Measurements from ENCODE around the gene TIMM44. TPM values are rescaled to one million over a fixed set of nuclear protein-coding genes. Genes with fewer than 3 reads are reported as not detected.
"Not testable (repeated sequence)": the region's sequence is repeated elsewhere in the genome, so short reads cannot be mapped to it uniquely, and the experiment has no call there.

The TIMM44 gene
- polyA plus RNA-seq, 4 donors: 31.1 to 61.0 (median 42.3) TPM

- no peak for DNase-seq (ENCODE audit: low read depth in 4 of 4, low spot score in 3 of 4)
Measured at GRCh38 chr19:7953060-7953459, 9.6 kb upstream of the TIMM44 start.

- DNase-seq (ENCODE audit: low read depth in 4 of 4, low spot score in 3 of 4): no peak
Measured at GRCh38 chr19:7947939-7948338, 4.5 kb upstream of the TIMM44 start.

GRCh38 chr19:7944177-7944761 is 803 bp upstream of the TIMM44 start:
- peak; percentile 81 to 89 (median 86) for DNase-seq (ENCODE audit: low read depth in 4 of 4, low spot score in 3 of 4)

- DNase-seq (ENCODE audit: low read depth in 4 of 4, low spot score in 3 of 4): no peak
Measured at GRCh38 chr19:7942981-7943443, 454 bp downstream of the TIMM44 start.

GRCh38 chr19:7941895-7942596 is 1.4 kb downstream of the TIMM44 start:
- no peak for DNase-seq (ENCODE audit: low read depth in 4 of 4, low spot score in 3 of 4)

- no peak for DNase-seq (ENCODE audit: low read depth in 4 of 4, low spot score in 3 of 4)
Measured at GRCh38 chr19:7940841-7941240, 2.6 kb downstream of the TIMM44 start.

GRCh38 chr19:7934766-7935165 is 8.7 kb downstream of the TIMM44 start:
- DNase-seq (ENCODE audit: low read depth in 4 of 4, low spot score in 3 of 4): no peak

GRCh38 chr19:7933828-7934725 is 9.4 kb downstream of the TIMM44 start:
- DNase-seq (ENCODE audit: low read depth in 4 of 4, low spot score in 3 of 4): no peak

- no peak for DNase-seq (ENCODE audit: low read depth in 4 of 4, low spot score in 3 of 4)
Measured at GRCh38 chr19:7933411-7933810, 10.1 kb downstream of the TIMM44 start.

GRCh38 chr19:7932930-7933300 is 10.6 kb downstream of the TIMM44 start:
- no peak for DNase-seq (ENCODE audit: low read depth in 4 of 4, low spot score in 3 of 4)

GRCh38 chr19:7932276-7932929 is 11.1 kb downstream of the TIMM44 start:
- DNase-seq (ENCODE audit: low read depth in 4 of 4, low spot score in 3 of 4): no peak

GRCh38 chr19:7931221-7932061 is 12.0 kb downstream of the TIMM44 start:
- DNase-seq (ENCODE audit: low read depth in 4 of 4, low spot score in 3 of 4): no peak

- DNase-seq (ENCODE audit: low read depth in 4 of 4, low spot score in 3 of 4): no peak
Measured at GRCh38 chr19:7930765-7931164, 12.7 kb downstream of the TIMM44 start.

GRCh38 chr19:7930030-7930429 is 13.4 kb downstream of the TIMM44 start:
- not testable (repeated sequence) for DNase-seq (ENCODE audit: low read depth in 4 of 4, low spot score in 3 of 4)

- no peak for DNase-seq (ENCODE audit: low read depth in 4 of 4, low spot score in 3 of 4)
Measured at GRCh38 chr19:7928741-7929701, 14.4 kb downstream of the TIMM44 start.

GRCh38 chr19:7928334-7928706 is 15.1 kb downstream of the TIMM44 start:
- no peak for DNase-seq (ENCODE audit: low read depth in 4 of 4, low spot score in 3 of 4)

GRCh38 chr19:7927605-7928333 is 15.7 kb downstream of the TIMM44 start:
- DNase-seq (ENCODE audit: low read depth in 4 of 4, low spot score in 3 of 4): no peak

Data from left renal pelvis (tissue), 4 donors.